ENCODE data around the gene B9D2.

DNA sequence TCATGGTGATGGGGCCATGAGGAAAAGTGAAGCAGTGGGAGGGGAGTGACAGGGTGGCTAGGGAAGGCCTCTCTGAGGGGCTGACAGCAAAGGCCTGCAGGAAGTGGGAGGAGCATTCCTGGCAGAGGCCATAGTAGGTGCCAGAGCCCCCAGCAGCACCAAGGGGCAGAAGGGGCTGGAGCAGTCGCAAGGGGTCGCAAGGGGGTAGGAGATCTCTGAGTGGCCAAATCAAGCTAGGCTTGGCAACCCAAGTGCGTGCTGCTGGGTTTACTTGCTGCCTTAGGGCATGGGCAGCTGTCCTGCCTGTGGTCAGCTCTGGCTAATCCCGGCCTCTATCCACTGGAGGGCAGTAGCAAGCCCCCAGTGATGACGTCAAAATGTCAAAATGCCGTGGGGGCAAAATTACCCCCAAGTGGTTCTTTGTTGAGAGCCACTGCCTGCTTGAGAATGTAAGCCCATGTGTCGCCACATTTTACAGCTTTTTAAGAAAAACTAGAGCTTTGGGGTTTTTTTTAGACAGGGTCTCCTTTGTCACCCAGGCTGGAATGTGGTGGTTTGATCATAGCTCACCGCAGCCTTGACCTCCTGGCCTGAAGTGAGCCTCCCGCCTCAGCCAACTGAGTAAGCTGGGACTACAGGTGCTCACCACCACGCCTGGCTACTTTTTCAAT is 42.2 kb downstream of the B9D2 start:
- TF ChIP-seq EZH2 (IDR thresholded peaks at IDR 0.05; ENCODE audit: borderline replicate concordance, insufficient read depth, low read length, poor library complexity, severe bottlenecking): no peak
- no peak for TF ChIP-seq POLR2AphosphoS5 (IDR thresholded peaks at IDR 0.05)
